ENCODE data around the gene SYTL2.

SYTL2 gene

DNA sequence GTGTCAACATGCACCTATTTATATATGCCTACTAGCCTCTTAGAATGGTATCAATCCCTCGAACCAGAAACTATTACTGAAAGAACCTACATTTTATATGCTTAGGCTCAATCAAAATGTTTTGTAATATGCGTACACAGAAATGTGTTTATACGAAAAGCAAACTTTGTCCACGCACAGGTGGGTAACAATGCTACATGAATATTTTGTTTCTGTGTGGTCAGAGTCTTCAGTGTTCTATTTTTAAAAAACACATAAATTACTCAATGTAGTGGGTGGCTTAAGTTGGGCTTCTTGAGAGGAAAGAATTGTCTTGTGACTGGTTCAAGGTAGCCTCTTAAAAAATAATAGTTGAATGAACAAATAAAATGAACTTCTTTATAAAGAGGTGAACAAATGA, 46.1 kb downstream of the SYTL2 start:
- Histone ChIP-seq H4K20me1 (ENCODE audit: insufficient read depth, low read length) (no peaks in the 10 kb centered on the region), H3K9me3 (ENCODE audit: low read length) (no peaks in the 10 kb centered on the region), H3K9me2 (ENCODE audit: low read depth, low read length) (no peaks in the 10 kb centered on the region), H3K4me2 (ENCODE audit: low read length) (no peak overlapping the region), H3K79me2 (ENCODE audit: insufficient read depth, low read length) (no peaks in the 10 kb centered on the region), H3K9ac (ENCODE audit: low read length) (no peak overlapping the region), H3F3A (ENCODE audit: insufficient read depth, low read length) (no peaks in the 10 kb centered on the region), H3K27ac (ENCODE audit: low read depth, low read length, poor library complexity, severe bottlenecking) (no peak overlapping the region), H3K36me3 (ENCODE audit: insufficient read depth, low read length) (no peaks in the 10 kb centered on the region), H3K4me1 (ENCODE audit: insufficient read depth, low read length, severe bottlenecking) (no peaks in the 10 kb centered on the region), H3K4me3 (ENCODE audit: low read depth, low read length, poor library complexity, severe bottlenecking) (no peak overlapping the region), H3K27me3 (ENCODE audit: insufficient read depth, low read length) (no peaks in the 10 kb centered on the region), H2AFZ (ENCODE audit: low read length) (no peak overlapping the region)
- TF ChIP-seq, protein P1, sequence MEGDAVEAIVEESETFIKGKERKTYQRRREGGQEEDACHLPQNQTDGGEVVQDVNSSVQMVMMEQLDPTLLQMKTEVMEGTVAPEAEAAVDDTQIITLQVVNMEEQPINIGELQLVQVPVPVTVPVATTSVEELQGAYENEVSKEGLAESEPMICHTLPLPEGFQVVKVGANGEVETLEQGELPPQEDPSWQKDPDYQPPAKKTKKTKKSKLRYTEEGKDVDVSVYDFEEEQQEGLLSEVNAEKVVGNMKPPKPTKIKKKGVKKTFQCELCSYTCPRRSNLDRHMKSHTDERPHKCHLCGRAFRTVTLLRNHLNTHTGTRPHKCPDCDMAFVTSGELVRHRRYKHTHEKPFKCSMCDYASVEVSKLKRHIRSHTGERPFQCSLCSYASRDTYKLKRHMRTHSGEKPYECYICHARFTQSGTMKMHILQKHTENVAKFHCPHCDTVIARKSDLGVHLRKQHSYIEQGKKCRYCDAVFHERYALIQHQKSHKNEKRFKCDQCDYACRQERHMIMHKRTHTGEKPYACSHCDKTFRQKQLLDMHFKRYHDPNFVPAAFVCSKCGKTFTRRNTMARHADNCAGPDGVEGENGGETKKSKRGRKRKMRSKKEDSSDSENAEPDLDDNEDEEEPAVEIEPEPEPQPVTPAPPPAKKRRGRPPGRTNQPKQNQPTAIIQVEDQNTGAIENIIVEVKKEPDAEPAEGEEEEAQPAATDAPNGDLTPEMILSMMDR (IDR thresholded peaks at IDR 0.05; ENCODE audit: low read length): no peak
- TF ChIP-seq EZH2 (IDR thresholded peaks at IDR 0.05; ENCODE audit: borderline replicate concordance, low read length): no peak

- Histone ChIP-seq H3K27me3 (ENCODE audit: insufficient read depth, low read length) (no peaks in the 10 kb centered on the region), H3K9me3 (ENCODE audit: low read length) (no peaks in the 10 kb centered on the region), H3K36me3 (ENCODE audit: insufficient read depth, low read length) (no peaks in the 10 kb centered on the region), H4K20me1 (ENCODE audit: insufficient read depth, low read length) (no peaks in the 10 kb centered on the region), H3K79me2 (ENCODE audit: insufficient read depth, low read length) (no peaks in the 10 kb centered on the region), H3K4me2 (ENCODE audit: low read length) (no peak overlapping the region), H3K9me2 (ENCODE audit: low read depth, low read length) (no peaks in the 10 kb centered on the region), H3K4me3 (ENCODE audit: low read depth, low read length, poor library complexity, severe bottlenecking) (no peak overlapping the region), H2AFZ (ENCODE audit: low read length) (no peak overlapping the region), H3F3A (ENCODE audit: insufficient read depth, low read length) (no peaks in the 10 kb centered on the region), H3K4me1 (ENCODE audit: insufficient read depth, low read length, severe bottlenecking) (no peaks in the 10 kb centered on the region), H3K9ac (ENCODE audit: low read length) (no peak overlapping the region), H3K27ac (ENCODE audit: low read depth, low read length, poor library complexity, severe bottlenecking) (no peak overlapping the region)
- no peak for TF ChIP-seq EZH2 (IDR thresholded peaks at IDR 0.05; ENCODE audit: borderline replicate concordance, low read length)
- TF ChIP-seq, protein P1 (IDR thresholded peaks at IDR 0.05; ENCODE audit: low read length): no peak
These were observed 48.7 kb downstream of the SYTL2 start for GRCh38 chr11:85762226-85762625.

GRCh38 chr11:85759915-85760314, 51.0 kb downstream of the SYTL2 start:
- H3K4me2 ChIP-seq (ENCODE audit: low read length): no peak overlapping the region
- no peak overlapping the region for H2AFZ ChIP-seq (ENCODE audit: low read length)
- no peaks in the 10 kb centered on the region for H3K9me3 ChIP-seq (ENCODE audit: low read length)

More at GRCh38 chr11:85759915-85760314, 51.0 kb downstream of the SYTL2 start:
- H4K20me1 ChIP-seq (ENCODE audit: insufficient read depth, low read length): no peaks in the 10 kb centered on the region
- no peak overlapping the region for H3K27ac ChIP-seq (ENCODE audit: low read depth, low read length, poor library complexity, severe bottlenecking)
- no peak overlapping the region for H3K9ac ChIP-seq (ENCODE audit: low read length)
- H3K79me2 ChIP-seq (ENCODE audit: insufficient read depth, low read length): no peaks in the 10 kb centered on the region
- H3K9me2 ChIP-seq (ENCODE audit: low read depth, low read length): no peaks in the 10 kb centered on the region
- H3K27me3 ChIP-seq (ENCODE audit: insufficient read depth, low read length): no peaks in the 10 kb centered on the region
- no peak overlapping the region for H3K4me3 ChIP-seq (ENCODE audit: low read depth, low read length, poor library complexity, severe bottlenecking)
- TF ChIP-seq, protein P1 (IDR thresholded peaks at IDR 0.05; ENCODE audit: low read length): no peak
- no peak for TF ChIP-seq EZH2 (IDR thresholded peaks at IDR 0.05; ENCODE audit: borderline replicate concordance, low read length)
- H3K36me3 ChIP-seq (ENCODE audit: insufficient read depth, low read length): no peaks in the 10 kb centered on the region
- no peaks in the 10 kb centered on the region for H3F3A ChIP-seq (ENCODE audit: insufficient read depth, low read length)
- no peaks in the 10 kb centered on the region for H3K4me1 ChIP-seq (ENCODE audit: insufficient read depth, low read length, severe bottlenecking)

Measured in OCI-LY1 (cell line).